ENCODE data around the gene ARHGAP32. TPM values are rescaled to one million over a fixed set of nuclear protein-coding genes. Genes with fewer than 3 reads are reported as not detected.

ARHGAP32 gene
- polyA plus RNA-seq (2012; ENCODE audit: low read depth, missing spikeins) = 0.03 TPM

DNA sequence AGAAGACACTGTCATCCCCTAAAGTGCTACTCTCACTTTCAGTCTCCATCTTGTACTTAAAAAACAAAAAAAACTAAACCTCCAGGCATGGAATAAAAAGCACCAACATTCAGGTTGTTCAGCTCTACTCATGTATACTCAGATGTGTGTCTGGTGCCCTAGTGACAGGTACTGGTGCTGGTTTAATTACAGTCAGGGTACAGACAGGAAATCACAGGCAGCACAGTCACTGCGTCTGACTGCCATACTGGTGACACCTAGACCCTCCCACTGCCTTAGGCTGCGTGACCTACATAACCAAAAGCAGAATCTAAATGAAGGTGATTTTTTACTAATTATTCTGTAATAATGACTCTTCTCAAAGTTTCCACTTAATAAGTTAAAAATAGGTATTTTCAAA, at the start of gene ARHGAP32:
TSS of gene ARHGAP32 (minus strand) at position 176 of the 400 bp plus-strand sequence. CDS start at position 49, 127 bp downstream.
- FAIRE-seq = no peak
- TF ChIP-seq POLR2AphosphoS5 (IDR thresholded peaks at IDR 0.05; ENCODE audit: low read depth, low read length) = no peak
- DNase-seq (ENCODE audit: insufficient read length, low spot score) = no peak

DNA sequence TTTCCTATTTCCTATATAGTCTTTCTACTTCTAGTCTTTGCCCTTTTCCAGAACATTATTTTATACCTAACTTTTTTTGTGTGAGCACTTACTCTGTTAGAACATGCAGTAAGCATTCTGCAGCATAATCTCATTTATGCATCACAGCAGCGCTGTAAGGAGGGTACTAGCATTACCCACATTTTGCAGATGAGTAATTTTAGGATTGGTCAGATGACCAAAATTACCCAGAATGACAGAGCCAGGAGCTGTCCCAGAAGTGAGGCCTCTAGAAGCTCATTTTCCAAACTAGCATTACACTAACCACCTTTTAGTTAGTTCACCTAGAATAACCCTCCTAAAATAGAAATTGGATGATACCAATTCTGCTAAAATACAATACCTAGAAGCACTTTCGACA, 47.1 kb upstream of the ARHGAP32 start:
- DNase-seq (ENCODE audit: insufficient read length, low spot score) = no peak
- no peak for TF ChIP-seq PAX5 (IDR thresholded peaks at IDR 0.05; ENCODE audit: insufficient read depth, low read length, severe bottlenecking)
- TF ChIP-seq TAF1 (IDR thresholded peaks at IDR 0.05; ENCODE audit: low read depth, low read length) = no peak
- TF ChIP-seq POLR2A (IDR thresholded peaks at IDR 0.05; ENCODE audit: low read depth, low read length) = no peak
- TF ChIP-seq SPI1 (IDR thresholded peaks at IDR 0.05; ENCODE audit: low read depth, low read length) = no peak
- no peak for TF ChIP-seq POU2F2 (IDR thresholded peaks at IDR 0.05; ENCODE audit: low read depth, low read length)
- no peak for TF ChIP-seq POLR2AphosphoS5 (IDR thresholded peaks at IDR 0.05; ENCODE audit: low read depth, low read length)
- FAIRE-seq = no peak

DNA sequence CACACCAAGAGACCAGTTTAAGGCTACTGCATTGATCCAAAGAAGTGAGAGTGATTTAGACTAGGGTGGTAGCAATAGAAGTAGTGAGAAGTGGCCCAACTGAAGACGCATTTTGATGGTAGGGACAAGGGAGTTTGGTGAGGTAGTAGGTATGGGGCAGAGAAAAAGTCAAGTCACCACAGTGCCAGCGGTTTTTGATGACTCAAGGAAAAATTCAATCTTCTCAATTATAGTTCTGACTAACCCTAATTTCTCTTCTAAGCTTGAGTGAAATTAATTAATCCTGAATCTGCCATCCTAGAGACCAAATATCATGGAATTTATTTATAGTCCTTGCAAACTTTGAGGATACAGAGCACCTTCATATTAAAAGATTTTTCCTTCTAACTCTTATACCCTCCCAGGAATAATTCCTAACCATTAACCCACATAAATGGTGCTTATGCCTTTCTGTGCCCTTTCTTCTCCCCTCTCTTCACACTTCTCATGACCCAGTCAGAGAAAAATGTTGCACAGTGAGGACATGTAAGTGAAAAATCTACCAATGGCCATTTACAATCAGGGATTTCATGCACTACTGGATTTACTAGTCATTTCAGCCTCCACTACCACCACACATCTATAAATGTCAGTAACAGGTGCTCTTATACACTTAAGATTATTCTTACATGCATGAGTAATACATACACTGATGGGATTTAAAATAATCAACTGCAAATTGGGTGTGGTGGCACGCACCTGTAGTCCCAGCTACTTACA, 45.9 kb upstream of the ARHGAP32 start:
- DNase-seq (ENCODE audit: insufficient read length, low spot score) = no peak
- no peak for FAIRE-seq
- TF ChIP-seq POLR2AphosphoS5 (IDR thresholded peaks at IDR 0.05; ENCODE audit: low read depth, low read length) = no peak

DNA sequence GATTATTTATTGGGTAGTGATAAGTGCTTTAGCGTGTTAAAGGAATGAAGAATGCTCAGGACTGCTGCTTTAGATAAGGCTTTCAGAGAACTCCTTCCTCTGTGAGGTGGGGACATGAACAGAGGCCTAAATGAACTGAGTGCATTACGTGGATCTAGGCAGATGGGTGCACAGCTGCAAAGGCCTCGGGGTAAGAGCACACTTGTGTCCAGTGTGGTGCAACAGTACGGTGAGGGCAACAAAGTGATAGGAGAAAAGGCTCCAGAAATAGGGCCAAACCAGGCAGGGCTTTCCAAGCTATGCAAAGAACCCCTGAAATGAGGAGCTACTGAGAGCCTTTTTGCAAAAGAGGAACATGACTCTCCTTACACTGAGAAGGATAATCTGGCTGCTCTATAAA, 45.3 kb upstream of the ARHGAP32 start:
- TF ChIP-seq POU2F2 (IDR thresholded peaks at IDR 0.05; ENCODE audit: low read depth, low read length) = no peak
- no peak for TF ChIP-seq SPI1 (IDR thresholded peaks at IDR 0.05; ENCODE audit: low read depth, low read length)
- TF ChIP-seq POLR2A (IDR thresholded peaks at IDR 0.05; ENCODE audit: low read depth, low read length) = no peak
- TF ChIP-seq TAF1 (IDR thresholded peaks at IDR 0.05; ENCODE audit: low read depth, low read length) = no peak
- no peak for TF ChIP-seq POLR2AphosphoS5 (IDR thresholded peaks at IDR 0.05; ENCODE audit: low read depth, low read length)
- no peak for TF ChIP-seq PAX5 (IDR thresholded peaks at IDR 0.05; ENCODE audit: insufficient read depth, low read length, severe bottlenecking)
- no peak for DNase-seq (ENCODE audit: insufficient read length, low spot score)
- no peak for FAIRE-seq

DNA sequence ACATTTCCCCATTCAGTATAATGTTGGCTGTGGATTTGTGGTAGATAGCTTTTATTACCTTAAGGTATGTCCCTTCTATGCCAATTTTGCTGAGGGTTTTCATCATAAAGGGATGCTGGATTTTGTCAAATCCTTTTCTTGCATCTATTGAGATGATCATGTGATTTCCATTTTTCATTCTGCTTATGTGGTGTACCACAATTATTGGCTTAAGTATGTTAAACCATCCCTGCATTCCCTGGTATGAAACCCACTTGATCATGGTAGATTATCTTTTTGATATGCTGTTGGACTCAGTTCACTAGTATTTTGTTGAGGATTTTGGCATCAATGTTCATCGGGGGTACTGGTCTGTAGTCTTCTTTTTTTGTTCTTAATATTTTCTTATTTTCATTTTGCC, 44.7 kb upstream of the ARHGAP32 start:
- no peak for FAIRE-seq
- DNase-seq (ENCODE audit: insufficient read length, low spot score) = no peak
- TF ChIP-seq SPI1 (IDR thresholded peaks at IDR 0.05; ENCODE audit: low read depth, low read length) = no peak
- TF ChIP-seq POU2F2 (IDR thresholded peaks at IDR 0.05; ENCODE audit: low read depth, low read length) = no peak
- no peak for TF ChIP-seq TAF1 (IDR thresholded peaks at IDR 0.05; ENCODE audit: low read depth, low read length)

DNA sequence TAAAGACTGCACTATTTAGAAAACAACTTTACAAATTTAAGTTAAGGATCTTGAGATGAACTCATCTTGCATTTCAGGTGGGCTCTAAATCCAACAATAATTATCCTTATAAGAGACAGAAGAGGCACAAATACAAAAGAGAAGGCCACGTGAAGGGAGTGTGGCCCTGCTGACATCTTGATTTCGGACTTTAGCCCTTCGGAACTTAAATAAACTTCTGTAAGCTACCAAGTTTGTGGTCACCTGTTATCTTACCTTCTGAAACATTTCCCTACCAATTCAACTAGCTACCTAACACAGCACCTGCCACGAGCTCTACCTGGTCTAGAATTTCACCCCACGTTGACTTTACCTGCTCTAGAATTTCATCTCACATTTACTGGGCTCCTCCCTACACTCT, 42.9 kb upstream of the ARHGAP32 start:
- TF ChIP-seq PAX5 (IDR thresholded peaks at IDR 0.05; ENCODE audit: insufficient read depth, low read length, severe bottlenecking) = no peak
- no peak for TF ChIP-seq POLR2A (IDR thresholded peaks at IDR 0.05; ENCODE audit: low read depth, low read length)
- no peak for TF ChIP-seq POLR2AphosphoS5 (IDR thresholded peaks at IDR 0.05; ENCODE audit: low read depth, low read length)
- no peak for TF ChIP-seq SPI1 (IDR thresholded peaks at IDR 0.05; ENCODE audit: low read depth, low read length)
- TF ChIP-seq TAF1 (IDR thresholded peaks at IDR 0.05; ENCODE audit: low read depth, low read length) = no peak
- FAIRE-seq = no peak
- no peak for DNase-seq (ENCODE audit: insufficient read length, low spot score)

DNA sequence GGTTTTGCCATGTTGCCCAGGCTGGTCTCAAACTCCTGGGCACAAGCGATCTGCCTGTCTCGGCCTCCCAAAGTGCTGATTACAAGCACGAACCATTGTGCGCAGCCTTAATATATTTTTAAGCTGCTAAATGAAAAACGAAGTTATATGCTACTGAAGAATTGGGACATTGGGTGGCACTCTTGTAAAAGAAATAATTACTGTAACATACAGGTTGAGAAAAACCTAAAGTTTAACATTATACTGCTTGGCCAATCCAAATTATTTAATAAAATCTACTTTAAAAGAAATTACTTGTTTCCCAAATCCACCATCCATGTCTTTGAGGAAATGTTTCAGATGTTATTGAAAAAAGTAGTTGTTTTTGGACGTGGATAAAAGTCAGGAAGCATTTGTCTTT, 37.9 kb upstream of the ARHGAP32 start:
- TF ChIP-seq POU2F2 (IDR thresholded peaks at IDR 0.05; ENCODE audit: low read depth, low read length) (no peak), TAF1 (IDR thresholded peaks at IDR 0.05; ENCODE audit: low read depth, low read length) (no peak), PAX5 (IDR thresholded peaks at IDR 0.05; ENCODE audit: insufficient read depth, low read length, severe bottlenecking) (no peak), POLR2AphosphoS5 (IDR thresholded peaks at IDR 0.05; ENCODE audit: low read depth, low read length) (no peak), SPI1 (IDR thresholded peaks at IDR 0.05; ENCODE audit: low read depth, low read length) (no peak), POLR2A (IDR thresholded peaks at IDR 0.05; ENCODE audit: low read depth, low read length) (no peak)
- DNase-seq (ENCODE audit: insufficient read length, low spot score) = no peak
- no peak for FAIRE-seq

DNA sequence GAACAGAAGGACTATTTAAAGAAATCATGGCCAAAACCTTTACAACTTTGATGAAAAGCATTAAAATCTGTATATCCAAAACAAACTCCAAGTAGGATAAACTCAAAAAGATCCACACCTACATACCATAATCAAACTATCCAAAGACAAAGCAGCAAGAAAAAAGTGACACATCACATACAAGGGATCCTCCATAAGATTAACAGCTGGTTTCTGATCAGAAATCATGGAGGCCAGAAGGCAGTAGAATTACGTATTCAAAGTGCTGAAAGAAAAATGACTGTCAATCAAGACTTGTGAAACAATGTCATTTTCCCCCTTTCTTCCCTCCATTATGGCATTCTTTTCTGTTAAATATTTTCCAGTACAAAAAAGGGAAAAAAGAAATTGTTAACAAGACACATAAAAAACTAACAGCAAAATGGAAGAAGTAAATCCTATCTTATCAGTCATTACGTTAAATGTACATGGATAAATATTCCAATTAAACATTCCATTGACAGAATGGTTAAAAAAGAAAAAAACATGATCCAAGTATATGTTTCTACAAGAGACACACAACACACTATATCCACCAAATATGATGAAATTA, 34.2 kb upstream of the ARHGAP32 start:
- no peak for TF ChIP-seq POU2F2 (IDR thresholded peaks at IDR 0.05; ENCODE audit: low read depth, low read length)
- TF ChIP-seq POLR2A (IDR thresholded peaks at IDR 0.05; ENCODE audit: low read depth, low read length) = no peak
- no peak for TF ChIP-seq SPI1 (IDR thresholded peaks at IDR 0.05; ENCODE audit: low read depth, low read length)
- TF ChIP-seq PAX5 (IDR thresholded peaks at IDR 0.05; ENCODE audit: insufficient read depth, low read length, severe bottlenecking) = no peak
- no peak for TF ChIP-seq POLR2AphosphoS5 (IDR thresholded peaks at IDR 0.05; ENCODE audit: low read depth, low read length)
- no peak for FAIRE-seq
- DNase-seq (ENCODE audit: insufficient read length, low spot score) = no peak

DNA sequence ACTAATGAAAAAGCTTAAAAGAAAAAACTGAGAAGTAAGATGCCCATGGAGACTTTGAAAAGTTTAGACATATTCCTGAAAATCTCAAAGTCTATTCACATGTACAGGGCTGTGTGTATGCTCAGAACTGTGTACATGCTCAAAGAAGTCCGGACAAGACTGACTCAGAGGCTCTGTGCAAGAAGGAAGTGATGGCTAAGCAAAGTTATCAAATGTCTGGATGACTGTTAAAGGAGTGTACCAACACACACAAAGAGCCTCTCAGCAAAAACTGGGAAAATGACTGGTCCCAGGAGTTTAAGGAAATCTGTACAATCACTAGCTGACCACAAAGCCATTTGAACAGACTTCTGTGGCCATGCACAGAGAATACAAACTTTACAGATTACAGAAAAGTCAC, 33.1 kb upstream of the ARHGAP32 start:
- FAIRE-seq (no peak), DNase-seq (ENCODE audit: insufficient read length, low spot score) (no peak)
- TF ChIP-seq TAF1 (IDR thresholded peaks at IDR 0.05; ENCODE audit: low read depth, low read length) = no peak
- no peak for TF ChIP-seq POLR2A (IDR thresholded peaks at IDR 0.05; ENCODE audit: low read depth, low read length)
- TF ChIP-seq SPI1 (IDR thresholded peaks at IDR 0.05; ENCODE audit: low read depth, low read length) = no peak
- TF ChIP-seq POU2F2 (IDR thresholded peaks at IDR 0.05; ENCODE audit: low read depth, low read length) = no peak
- no peak for TF ChIP-seq PAX5 (IDR thresholded peaks at IDR 0.05; ENCODE audit: insufficient read depth, low read length, severe bottlenecking)
- TF ChIP-seq POLR2AphosphoS5 (IDR thresholded peaks at IDR 0.05; ENCODE audit: low read depth, low read length) = no peak

DNA sequence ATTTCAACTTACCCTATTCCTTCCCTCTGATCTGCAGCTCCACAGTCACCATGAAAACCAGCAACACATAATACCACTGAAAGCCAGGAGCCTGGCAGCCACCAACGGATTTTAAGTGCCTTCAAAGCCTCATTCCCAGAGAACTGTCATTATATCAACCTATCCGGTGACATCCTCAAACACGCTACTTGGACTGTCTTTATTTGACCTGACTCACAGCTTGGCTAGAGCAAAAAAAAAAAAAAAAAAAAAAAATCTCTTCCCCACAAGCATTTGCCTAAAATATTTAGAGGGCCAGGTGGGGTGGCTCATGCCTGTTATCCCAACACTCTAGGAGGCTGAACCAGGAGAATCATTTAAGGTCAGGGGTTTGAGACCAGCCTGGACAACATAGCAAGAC, 32.4 kb upstream of the ARHGAP32 start:
- FAIRE-seq (no peak), DNase-seq (ENCODE audit: insufficient read length, low spot score) (no peak)
- TF ChIP-seq POU2F2 (IDR thresholded peaks at IDR 0.05; ENCODE audit: low read depth, low read length) (no peak), TAF1 (IDR thresholded peaks at IDR 0.05; ENCODE audit: low read depth, low read length) (no peak), PAX5 (IDR thresholded peaks at IDR 0.05; ENCODE audit: insufficient read depth, low read length, severe bottlenecking) (no peak), SPI1 (IDR thresholded peaks at IDR 0.05; ENCODE audit: low read depth, low read length) (no peak), POLR2AphosphoS5 (IDR thresholded peaks at IDR 0.05; ENCODE audit: low read depth, low read length) (no peak), POLR2A (IDR thresholded peaks at IDR 0.05; ENCODE audit: low read depth, low read length) (no peak)
